B cell (primary cell): Measurements from ENCODE around the gene CACNB2.

Source experiments
- CTCF ChIP-seq: fragments of 200-600 bp; IDR thresholded peaks from one replicate; pipeline ENCODE4 v1.8.0; 2022; ENCODE audit warnings: antibody characterized with exemption, mild to moderate bottlenecking
- EZH2 ChIP-seq: IDR thresholded peaks from 2 replicates; pipeline ENCODE4 v1.6.1; 2012; ENCODE audit warnings: borderline replicate concordance, low read depth, mild to moderate bottlenecking, moderate library complexity, low read length; ENCODE audit not compliant: insufficient read depth, poor library complexity, severe bottlenecking

- TF ChIP-seq CTCF (no peak), EZH2 (no peak)
These were observed 222.7 kb downstream of the CACNB2 start for GRCh38 chr10:18362892-18363291.
